ENCODE results near the gene PAX4. TPM values are rescaled to one million over a fixed set of nuclear protein-coding genes. Genes with fewer than 3 reads are reported as not detected.

PAX4 gene
- total RNA-seq, 4 donors from 2014 or later, result not detected

- H3K4me3 ChIP-seq, result no peak overlapping the region
- in situ Hi-C loops (cut with MboI; ENCODE audit: low sequenced_read_pairs in 4 of 4) (no loop called here), intact Hi-C loops (cut with DNase I; ENCODE audit: low total_unique reads) (no loop called here)
- no peak overlapping the region for H3K27ac ChIP-seq
- DNase-seq (no peak), ATAC-seq (no peak)
- H3K4me1 ChIP-seq, result no peaks in the 10 kb centered on the region
- H3K36me3 ChIP-seq, result no peaks in the 10 kb centered on the region
- TF ChIP-seq POLR2A (IDR thresholded peaks at IDR 0.05) (no peak), CTCF (IDR thresholded peaks at IDR 0.05 in 4 of 5, conservative IDR thresholded peaks at IDR 0.05 in 1 of 5) (no peak)
- no peaks in the 10 kb centered on the region for H3K9me3 ChIP-seq
- H3K27me3 ChIP-seq, result no peaks in the 10 kb centered on the region
Measured at GRCh38 chr7:127612263-127612662, 5.7 kb downstream of the PAX4 start.

GRCh38 chr7:127609297-127609696 lies 8.6 kb downstream of the PAX4 start:
- TF ChIP-seq POLR2A (IDR thresholded peaks at IDR 0.05) (no peak), CTCF (IDR thresholded peaks at IDR 0.05 in 4 of 5, conservative IDR thresholded peaks at IDR 0.05 in 1 of 5) (no peak)
- intact Hi-C loops (cut with DNase I; ENCODE audit: low total_unique reads), result no loop called here
- no peaks in the 10 kb centered on the region for H3K4me1 ChIP-seq
- H3K36me3 ChIP-seq, result no peaks in the 10 kb centered on the region
- H3K27ac ChIP-seq, result no peak overlapping the region
- ATAC-seq, result no peak
- H3K4me3 ChIP-seq, result no peak overlapping the region
- no peak for DNase-seq
- no peaks in the 10 kb centered on the region for H3K27me3 ChIP-seq
- in situ Hi-C loops (cut with MboI; ENCODE audit: low sequenced_read_pairs in 4 of 4), result no loop called here
- no peaks in the 10 kb centered on the region for H3K9me3 ChIP-seq

- TF ChIP-seq POLR2A (IDR thresholded peaks at IDR 0.05), result no peak
- no peak for TF ChIP-seq CTCF (IDR thresholded peaks at IDR 0.05 in 4 of 5, conservative IDR thresholded peaks at IDR 0.05 in 1 of 5)
- in situ Hi-C loops (cut with MboI; ENCODE audit: low sequenced_read_pairs in 4 of 4), result no loop called here
- DNase-seq, result no peak
- intact Hi-C loops (cut with DNase I; ENCODE audit: low total_unique reads), result no loop called here
- no peaks in the 10 kb centered on the region for H3K36me3 ChIP-seq
- no peak overlapping the region for H3K4me3 ChIP-seq
- H3K4me1 ChIP-seq, result no peaks in the 10 kb centered on the region
- no peak for ATAC-seq
- H3K9me3 ChIP-seq, result no peaks in the 10 kb centered on the region
- no peaks in the 10 kb centered on the region for H3K27me3 ChIP-seq
- no peak overlapping the region for H3K27ac ChIP-seq
Measured at GRCh38 chr7:127608446-127608845, 9.5 kb downstream of the PAX4 start.

- TF ChIP-seq CTCF (IDR thresholded peaks at IDR 0.05 in 4 of 5, conservative IDR thresholded peaks at IDR 0.05 in 1 of 5) (no peak), POLR2A (IDR thresholded peaks at IDR 0.05) (no peak)
- Histone ChIP-seq H3K9me3 (no peaks in the 10 kb centered on the region), H3K27ac (no peak overlapping the region), H3K4me1 (no peaks in the 10 kb centered on the region), H3K36me3 (no peaks in the 10 kb centered on the region), H3K4me3 (no peak overlapping the region), H3K27me3 (no peaks in the 10 kb centered on the region)
- in situ Hi-C loops (cut with MboI; ENCODE audit: low sequenced_read_pairs in 4 of 4) (no loop called here), intact Hi-C loops (cut with DNase I; ENCODE audit: low total_unique reads) (no loop called here)
- DNase-seq, result no peak
- no peak for ATAC-seq
Measured at GRCh38 chr7:127600885-127601284, 17.1 kb downstream of the PAX4 start.

- intact Hi-C loops (cut with DNase I; ENCODE audit: low total_unique reads) (no loop called here), in situ Hi-C loops (cut with MboI; ENCODE audit: low sequenced_read_pairs in 4 of 4) (loop anchor here in 2 of 4 donors (10.0 to 25.0 kb wide), 2 partner anchors 46 to 211 kb away; partner anchors contain the start of gene ZNF800 (in 1 of the 2))
- TF ChIP-seq POLR2A (IDR thresholded peaks at IDR 0.05), result no peak
- no peak for TF ChIP-seq CTCF (IDR thresholded peaks at IDR 0.05 in 4 of 5, conservative IDR thresholded peaks at IDR 0.05 in 1 of 5)
- Histone ChIP-seq H3K27me3 (no peaks in the 10 kb centered on the region), H3K36me3 (no peaks in the 10 kb centered on the region), H3K27ac (no peak overlapping the region), H3K9me3 (no peaks in the 10 kb centered on the region), H3K4me1 (no peaks in the 10 kb centered on the region), H3K4me3 (no peak overlapping the region)
- ATAC-seq (no peak), DNase-seq (no peak)
Measured at GRCh38 chr7:127598318-127598717, 19.6 kb downstream of the PAX4 start.

All from gastrocnemius medialis (tissue), 4 donors.